ENCODE measurements around the gene NRCAM. TPM values are rescaled to one million over a fixed set of nuclear protein-coding genes. Genes with fewer than 3 reads are reported as not detected.

NRCAM gene
- total and polyA plus RNA-seq, 4 donors, result 0.17 to 3.2 (median 0.64) TPM

- no peaks in the 10 kb centered on the region for H3K27me3 ChIP-seq (ENCODE audit: control insufficient read depth in 4 of 4, insufficient read depth in 4 of 4, low read length in 3 of 4)
- H3K9me3 ChIP-seq (ENCODE audit: control insufficient read depth in 4 of 4, low read length in 3 of 4), result no peaks in the 10 kb centered on the region
- no peak for TF ChIP-seq ATF3 (IDR thresholded peaks at IDR 0.05)
- no peak for TF ChIP-seq NR2F2 (IDR thresholded peaks at IDR 0.05)
- no peak for TF ChIP-seq FOXA2 (IDR thresholded peaks at IDR 0.05)
- TF ChIP-seq HNF4G (IDR thresholded peaks at IDR 0.05), result no peak
- TF ChIP-seq MAX (IDR thresholded peaks at IDR 0.05), result no peak
- no peak for TF ChIP-seq ZBTB33 (IDR thresholded peaks at IDR 0.05)
- no peak for TF ChIP-seq SP1 (IDR thresholded peaks at IDR 0.05)
- H3K27ac ChIP-seq (ENCODE audit: low read depth in 1 of 2, low read length in 2 of 2), result no peak overlapping the region
- DNase-seq (ENCODE audit: low spot score), result no peak
- H3K4me3 ChIP-seq (ENCODE audit: low read depth in 1 of 3, low read length in 3 of 3), result no peak overlapping the region
- no peaks in the 10 kb centered on the region for H3K4me1 ChIP-seq (ENCODE audit: control insufficient read depth in 4 of 4, insufficient read depth in 4 of 4, low read length in 3 of 4)
- WGBS, result 59% methylated on average over 2 of the region's 2 CpGs
- no peaks in the 10 kb centered on the region for H3K36me3 ChIP-seq (ENCODE audit: control insufficient read depth in 4 of 4, insufficient read depth in 3 of 4, low read depth in 1 of 4, low read length in 3 of 4)
- no peak overlapping the region for H3K9ac ChIP-seq (ENCODE audit: low read depth in 1 of 2, low read length in 2 of 2)
Measured at GRCh38 chr7:108322046-108322445, 134.2 kb downstream of the NRCAM start.

GRCh38 chr7:108321359-108321758 is 134.9 kb downstream of the NRCAM start:
- WGBS, result 90% methylated on average over 1 of the region's 1 CpG
- Histone ChIP-seq H3K36me3 (ENCODE audit: control insufficient read depth in 4 of 4, insufficient read depth in 3 of 4, low read depth in 1 of 4, low read length in 3 of 4) (no peaks in the 10 kb centered on the region), H3K27me3 (ENCODE audit: control insufficient read depth in 4 of 4, insufficient read depth in 4 of 4, low read length in 3 of 4) (no peaks in the 10 kb centered on the region), H3K27ac (ENCODE audit: low read depth in 1 of 2, low read length in 2 of 2) (no peak overlapping the region), H3K9ac (ENCODE audit: low read depth in 1 of 2, low read length in 2 of 2) (no peak overlapping the region), H3K9me3 (ENCODE audit: control insufficient read depth in 4 of 4, low read length in 3 of 4) (no peaks in the 10 kb centered on the region), H3K4me1 (ENCODE audit: control insufficient read depth in 4 of 4, insufficient read depth in 4 of 4, low read length in 3 of 4) (no peaks in the 10 kb centered on the region), H3K4me3 (ENCODE audit: low read depth in 1 of 3, low read length in 3 of 3) (no peak overlapping the region)
- no peak for DNase-seq (ENCODE audit: low spot score)
- TF ChIP-seq MAX (IDR thresholded peaks at IDR 0.05) (no peak), CTCF (IDR thresholded peaks at IDR 0.05; ENCODE audit: low read depth, low read length, missing input control) (no peak), EGR1 (IDR thresholded peaks at IDR 0.05; ENCODE audit: low read depth in 2 of 2) (no peak), YY1 (IDR thresholded peaks at IDR 0.05) (no peak), NR2F2 (IDR thresholded peaks at IDR 0.05) (no peak), JUND (IDR thresholded peaks at IDR 0.05) (no peak), TAF1 (conservative IDR thresholded peaks at IDR 0.05) (no peak), RAD21 (IDR thresholded peaks at IDR 0.05) (no peak), FOXA1 (IDR thresholded peaks at IDR 0.05) (no peak), SP1 (IDR thresholded peaks at IDR 0.05) (no peak), RXRA (IDR thresholded peaks at IDR 0.05) (no peak), GABPA (IDR thresholded peaks at IDR 0.05 in 1 of 2, conservative IDR thresholded peaks at IDR 0.05 in 1 of 2) (no peak), FOXA2 (IDR thresholded peaks at IDR 0.05) (no peak), ATF3 (IDR thresholded peaks at IDR 0.05) (no peak), REST (IDR thresholded peaks at IDR 0.05) (no peak), ZBTB33 (IDR thresholded peaks at IDR 0.05) (no peak), HNF4A (conservative IDR thresholded peaks at IDR 0.05) (no peak)

Data from liver (tissue), 9 donors.